HepG2 (cell line): ENCODE measurements around the gene VAT1L.

Experiments
- CBX5 ChIP-seq: sonication (generic); formaldehyde crosslinking; IDR thresholded peaks from 2 replicates; pipeline ENCODE4 v1.4.0; 2020; ENCODE audit warnings: missing genetic modification reagents, borderline replicate concordance
- CHD4 ChIP-seq: fragments of 200-600 bp; sonication (generic); IDR thresholded peaks from 2 replicates; pipeline ENCODE4 v1.7.0; 2017; ENCODE audit warnings: mild to moderate bottlenecking, low read length, borderline replicate concordance
- CREBL2 ChIP-seq: sonication (generic); formaldehyde crosslinking; IDR thresholded peaks from 2 replicates; pipeline ENCODE4 v1.8.1; 2023; ENCODE audit warnings: missing genetic modification reagents, mild to moderate bottlenecking, borderline replicate concordance
- GABPB1 ChIP-seq: IDR thresholded peaks from 2 replicates; pipeline ENCODE4 v1.6.1; 2016; ENCODE audit warnings: mild to moderate bottlenecking, missing genetic modification reagents, moderate library complexity, missing compliant biosample characterization
- GZF1 ChIP-seq: sonication (generic); formaldehyde crosslinking; IDR thresholded peaks from 2 replicates; pipeline ENCODE4 v1.5.1; 2020; ENCODE audit warnings: mild to moderate bottlenecking, missing genetic modification reagents
- HOXA3 ChIP-seq: sonication (generic); formaldehyde crosslinking; IDR thresholded peaks from 2 replicates; pipeline ENCODE4 v1.5.0; 2020; ENCODE audit warnings: missing genetic modification reagents
- MAX ChIP-seq: IDR thresholded peaks from 2 replicates; pipeline ENCODE4 v1.6.1; 2012; ENCODE audit warnings: inconsistent platforms
- MAZ ChIP-seq, 2 experiments: sonication (generic) in 1 of 2; formaldehyde crosslinking in 1 of 2; IDR thresholded peaks; 2 replicates each; pipeline versions ENCODE4 v1.5.0 to v1.6.1; 2012 to 2020; ENCODE audit warnings: low read depth in 2 of 2, mild to moderate bottlenecking in 2 of 2, borderline replicate concordance in 1 of 2, improper control_type of control experiment in 1 of 2, low read length in 1 of 2, missing genetic modification reagents in 1 of 2, moderate library complexity in 1 of 2
- MBD4 ChIP-seq: IDR thresholded peaks from 2 replicates; pipeline ENCODE4 v1.6.1; 2012; ENCODE audit warnings: low read length, inconsistent platforms, borderline replicate concordance
- SYNCRIP ChIP-seq: fragments of 200-400 bp; formaldehyde crosslinking; IDR thresholded peaks from 2 replicates; pipeline ENCODE4 v1.6.1; 2018; ENCODE audit warnings: mild to moderate bottlenecking, low read depth, low read length; ENCODE audit not compliant: insufficient read depth
- ZFP37 ChIP-seq: sonication (generic); formaldehyde crosslinking; IDR thresholded peaks from 2 replicates; pipeline ENCODE4 v1.4.0; 2020; ENCODE audit warnings: missing genetic modification reagents, borderline replicate concordance
- ZNF274 ChIP-seq: sonication (generic); formaldehyde crosslinking; IDR thresholded peaks from 2 replicates; pipeline ENCODE4 v1.5.1; 2020; ENCODE audit warnings: mild to moderate bottlenecking, missing genetic modification reagents
- ZNF558 ChIP-seq: sonication (generic); formaldehyde crosslinking; IDR thresholded peaks from 2 replicates; pipeline ENCODE4 v1.9.0; 2022; ENCODE audit warnings: mild to moderate bottlenecking, missing genetic modification reagents, borderline replicate concordance
- ZNF747 ChIP-seq: sonication (generic); formaldehyde crosslinking; IDR thresholded peaks from 2 replicates; pipeline ENCODE4 v1.8.1; 2023; ENCODE audit warnings: missing genetic modification reagents, mild to moderate bottlenecking, borderline replicate concordance

- TF ChIP-seq CREBL2 (CRISPR knock-in tag) = no peak
- no peak for TF ChIP-seq ZFP37
- TF ChIP-seq ZNF274 = no peak
- TF ChIP-seq MAX = no peak
- TF ChIP-seq HOXA3 (CRISPR knock-in tag) = no peak
- TF ChIP-seq MAZ (IDR thresholded peaks at IDR 0.05; ENCODE audit: borderline replicate concordance, low read depth, low read length) = no peak
- TF ChIP-seq MAZ (CRISPR knock-in tag; IDR thresholded peaks at IDR 0.05; ENCODE audit: low read depth) = no peak
- no peak for TF ChIP-seq CHD4
- TF ChIP-seq ZNF747 (CRISPR knock-in tag) = no peak
- no peak for TF ChIP-seq SYNCRIP
- TF ChIP-seq ZNF558 (CRISPR knock-in tag) = no peak
- TF ChIP-seq GABPB1 (CRISPR knock-in tag) = no peak
- no peak for TF ChIP-seq GZF1 (CRISPR knock-in tag)
- no peak for TF ChIP-seq CBX5 (CRISPR knock-in tag)
- TF ChIP-seq MBD4 = no peak
Observed at GRCh38 chr16:77895962-77896361, 107.6 kb downstream of the VAT1L start.
